H1 (cell line): ENCODE data around the gene SLC24A4. TPM values are rescaled to one million over a fixed set of nuclear protein-coding genes. Genes with fewer than 3 reads are reported as not detected.

Source experiments
- CTCF ChIA-PET: fragments of 300-600 bp; sonication (Branson Sonifier 250); formaldehyde crosslinking; loops from one replicate; lab custom pipeline; 2021; ENCODE audit not compliant: partially characterized antibody; lab: Charles Lee
- POLR2A ChIA-PET: fragments of 300-600 bp; sonication (Branson Sonifier 250); formaldehyde crosslinking; loops from one replicate; lab custom pipeline; 2021; ENCODE audit warnings: inconsistent platforms; ENCODE audit not compliant: partially characterized antibody; lab: Charles Lee
- DNase-seq, 2 experiments: peaks; one replicate each; pipeline versions ENCODE4 v3.0.0 to v3.0.0-alpha.2; 2010 to 2022; ENCODE audit warnings: low spot score in 2 of 2, low read depth in 1 of 2, mixed read lengths in 1 of 2
- FAIRE-seq: peaks from 2 replicates; lab custom pipeline; 2011; peaks lifted over from hg19 to GRCh38; lab: Jason Lieb, UNC
- H2AFZ ChIP-seq: 2 replicates; pipeline ENCODE4 v1.8.1; 2012; ENCODE audit warnings: low read length, inconsistent platforms
- H2AK5ac ChIP-seq: 2 replicates; pipeline ENCODE4 v1.6.1; 2013; ENCODE audit warnings: low read depth, low read length
- H2BK120ac ChIP-seq: replicated peaks from 2 replicates; pipeline ENCODE3; 2013; ENCODE audit warnings: low read depth, low read length, inconsistent platforms
- H2BK12ac ChIP-seq: 2 replicates; pipeline ENCODE4 v1.6.1; 2013; ENCODE audit warnings: low read depth, low read length
- H2BK15ac ChIP-seq: 2 replicates; pipeline ENCODE4 v1.6.1; 2013; ENCODE audit warnings: low read length
- H2BK20ac ChIP-seq: 2 replicates; pipeline ENCODE4 v1.6.1; 2013; ENCODE audit warnings: low read length
- H2BK5ac ChIP-seq: 2 replicates; pipeline ENCODE4 v1.6.1; 2013; ENCODE audit warnings: low read depth, low read length
- H3K14ac ChIP-seq: 2 replicates; pipeline ENCODE4 v1.6.1; 2013; ENCODE audit warnings: inconsistent platforms; ENCODE audit not compliant: insufficient read length
- H3K18ac ChIP-seq: 2 replicates; pipeline ENCODE4 v1.6.1; 2013; ENCODE audit warnings: low read length; ENCODE audit errors: extremely low read depth
- H3K23ac ChIP-seq: 2 replicates; pipeline ENCODE4 v1.6.1; 2013; ENCODE audit warnings: inconsistent platforms; ENCODE audit not compliant: insufficient read length
- H3K23me2 ChIP-seq: 2 replicates; pipeline ENCODE4 v1.6.1; 2013; ENCODE audit warnings: low read depth, low read length
- H3K27ac ChIP-seq: 2 replicates; pipeline ENCODE4 v1.6.1; 2011; ENCODE audit warnings: low read depth, low read length, inconsistent platforms
- H3K27me3 ChIP-seq, 4 experiments: replicated peaks in 1 of 4; 1 replicate in 1 of 4; 2 replicates in 3 of 4; pipeline versions ENCODE4 v1.6.1 to v1.8.1; 2011 to 2013; ENCODE audit warnings: low read length in 3 of 4, mild to moderate bottlenecking in 3 of 4, inconsistent platforms in 2 of 4, mixed read lengths in 2 of 4, moderate library complexity in 1 of 4; ENCODE audit not compliant: control insufficient read depth in 3 of 4, insufficient read depth in 3 of 4; ENCODE audit errors: extremely low read depth in 1 of 4
- H3K36me3 ChIP-seq, 4 experiments: 2 replicates each; pipeline versions ENCODE4 v1.6.1 to v1.8.1; 2011 to 2013; ENCODE audit warnings: mild to moderate bottlenecking in 4 of 4, low read length in 3 of 4, moderate library complexity in 2 of 4, control low read depth in 1 of 4, inconsistent platforms in 1 of 4; ENCODE audit not compliant: insufficient read depth in 4 of 4, control insufficient read depth in 2 of 4
- H3K4ac ChIP-seq: replicated peaks from 2 replicates; pipeline ENCODE3; 2013; ENCODE audit warnings: low read length, low read depth, mixed read lengths, inconsistent platforms; ENCODE audit not compliant: insufficient read length
- H3K4me1 ChIP-seq, 4 experiments: replicated peaks in 1 of 4; 1 replicate in 1 of 4; 2 replicates in 3 of 4; pipeline versions ENCODE4 v1.6.1 to v1.8.1; 2011 to 2013; ENCODE audit warnings: low read length in 3 of 4, inconsistent platforms in 2 of 4, mixed read lengths in 1 of 4; ENCODE audit not compliant: insufficient read depth in 4 of 4, control insufficient read depth in 3 of 4
- H3K4me2 ChIP-seq, 2 experiments: 2 replicates each; pipeline versions ENCODE4 v1.6.1 to v1.8.1; 2011 to 2013; ENCODE audit warnings: low read depth in 2 of 2, low read length in 2 of 2, control low read depth in 1 of 2, inconsistent platforms in 1 of 2, mild to moderate bottlenecking in 1 of 2; ENCODE audit not compliant: insufficient read depth in 1 of 2
- H3K4me3 ChIP-seq, 4 experiments: fragments of 200-600, 300-600 bp in 1 of 4; sonication (generic), shearing (Covaris generic), sonication (Bioruptor Twin) in 1 of 4; 2 replicates each; pipeline versions ENCODE4 v1.5.1 to v1.8.1; 2011 to 2016; ENCODE audit warnings: low read length in 4 of 4, low read depth in 3 of 4, control low read depth in 2 of 4, inconsistent platforms in 2 of 4, mild to moderate bottlenecking in 2 of 4, mixed read lengths in 1 of 4, moderate library complexity in 1 of 4; ENCODE audit not compliant: insufficient read depth in 2 of 4; ENCODE audit errors: extremely low read depth in 1 of 4
- H3K56ac ChIP-seq: replicated peaks from 2 replicates; pipeline ENCODE3; 2013; ENCODE audit warnings: low read depth, mild to moderate bottlenecking, mixed read lengths, low read length, inconsistent platforms; ENCODE audit not compliant: insufficient read length
- H3K79me1 ChIP-seq: 2 replicates; pipeline ENCODE4 v1.6.1; 2013; ENCODE audit warnings: low read depth, low read length, control low read depth
- H3K79me2 ChIP-seq, 2 experiments: 2 replicates each; pipeline versions ENCODE4 v1.6.1 to v1.8.1; 2012 to 2013; ENCODE audit warnings: low read length in 2 of 2, mild to moderate bottlenecking in 2 of 2, inconsistent platforms in 1 of 2; ENCODE audit not compliant: insufficient read depth in 2 of 2, control insufficient read depth in 1 of 2
- H3K9ac ChIP-seq, 4 experiments: replicated peaks in 1 of 4; 1 replicate in 1 of 4; 2 replicates in 3 of 4; pipeline versions ENCODE4 v1.6.1 to v1.8.1; 2011 to 2013; ENCODE audit warnings: low read depth in 3 of 4, low read length in 3 of 4, control low read depth in 2 of 4, mild to moderate bottlenecking in 2 of 4, moderate library complexity in 2 of 4, inconsistent platforms in 1 of 4; ENCODE audit errors: extremely low read depth in 1 of 4
- H3K9me3 ChIP-seq, 2 experiments: 2 replicates each; pipeline versions ENCODE4 v1.6.1 to v1.8.1; 2012 to 2013; ENCODE audit warnings: mild to moderate bottlenecking in 2 of 2, moderate library complexity in 2 of 2, control low read depth in 1 of 2, inconsistent platforms in 1 of 2, low read depth in 1 of 2, low read length in 1 of 2, mixed read lengths in 1 of 2; ENCODE audit not compliant: insufficient read depth in 2 of 2
- H4K20me1 ChIP-seq, 2 experiments: replicated peaks in 1 of 2; 2 replicates each; pipeline versions ENCODE3 to v1.8.1; 2011 to 2013; ENCODE audit warnings: inconsistent platforms in 2 of 2, low read length in 2 of 2, mild to moderate bottlenecking in 1 of 2; ENCODE audit not compliant: insufficient read depth in 2 of 2, control insufficient read depth in 1 of 2
- H4K5ac ChIP-seq: 2 replicates; pipeline ENCODE4 v1.6.1; 2013; ENCODE audit warnings: low read length, low read depth, mixed read lengths, inconsistent platforms; ENCODE audit not compliant: insufficient read length
- H4K8ac ChIP-seq: 2 replicates; pipeline ENCODE4 v1.8.0; 2013; ENCODE audit warnings: mild to moderate bottlenecking, moderate library complexity, low read length, inconsistent platforms; ENCODE audit not compliant: insufficient read depth; ENCODE audit errors: extremely low read depth
- H4K91ac ChIP-seq: replicated peaks from 2 replicates; pipeline ENCODE3; 2013; ENCODE audit warnings: low read length, mixed read lengths, inconsistent platforms; ENCODE audit not compliant: insufficient read length
- EZH2 ChIP-seq: fragments of 200-600 bp; sonication (generic); IDR thresholded peaks from 2 replicates; pipeline ENCODE4 v1.7.1; 2012; ENCODE audit warnings: low read depth, mild to moderate bottlenecking, moderate library complexity, low read length, inconsistent platforms; ENCODE audit not compliant: severe bottlenecking
- MAFK ChIP-seq: IDR thresholded peaks from 2 replicates; pipeline ENCODE4 v1.6.1; 2012; ENCODE audit warnings: low read depth, mild to moderate bottlenecking, improper control_type of control experiment, low read length
- RNF2 ChIP-seq: fragments of 200-900, 300-1000 bp; sonication (generic); IDR thresholded peaks from 2 replicates; pipeline ENCODE4 v1.7.1; 2016; ENCODE audit warnings: borderline replicate concordance, low read depth, mild to moderate bottlenecking, antibody characterized with exemption, low read length; ENCODE audit not compliant: poor library complexity, severe bottlenecking; ENCODE audit errors: missing control alignments
- SAP30 ChIP-seq: fragments of 300-600 bp; sonication (generic); IDR thresholded peaks from 2 replicates; pipeline ENCODE4 v1.7.1; 2012; ENCODE audit warnings: low read length, moderate library complexity, mild to moderate bottlenecking, inconsistent platforms; ENCODE audit not compliant: insufficient read depth, insufficient replicate concordance
- TAF7 ChIP-seq: optimal IDR thresholded peaks from 2 replicates; pipeline ENCODE3; 2011; ENCODE audit warnings: low read depth, mild to moderate bottlenecking, inconsistent platforms, low read length, moderate library complexity, borderline replicate concordance
- TCF12 ChIP-seq: IDR thresholded peaks from 2 replicates; pipeline ENCODE4 v1.6.1; 2011; ENCODE audit warnings: low read depth, mild to moderate bottlenecking, low read length
- TEAD4 ChIP-seq: IDR thresholded peaks from 2 replicates; pipeline ENCODE4 v1.6.1; 2012; ENCODE audit warnings: low read depth, low read length, inconsistent platforms, mixed read lengths
- ZNF274 ChIP-seq: IDR thresholded peaks from 2 replicates; pipeline ENCODE4 v1.7.0; 2012; ENCODE audit warnings: low read length, borderline replicate concordance; ENCODE audit errors: extremely low read depth
- WGBS, 2 experiments: shearing (Covaris generic) in 1 of 2; methylation state at CpG; one replicate each; pipeline versions ENCODE4 v1.1.6 to v1.1.7; 2013 to 2015; ENCODE audit warnings: low lambda C conversion rate in 2 of 2, mixed read lengths in 2 of 2, inconsistent platforms in 1 of 2, low coverage in 1 of 2, missing lambda C conversion rate in 1 of 2; ENCODE audit not compliant: insufficient replicate concordance in 2 of 2, insufficient coverage in 1 of 2, insufficient read length in 1 of 2; ENCODE audit errors: extremely low coverage in 1 of 2, missing lambda C conversion rate in 1 of 2; 5-methylcytosine and 5-hydroxymethylcytosine counted together
- polyA plus RNA-seq, 7 experiments: library from polyadenylated mRNA; depleted of rRNA in 3 of 7; stranded (reverse) in 5 of 7; unstranded in 2 of 7; fragments of >200 nt in 5 of 7; fragments of 200-250 nt in 2 of 7; gene quantifications; 1 replicate in 5 of 7; 2 replicates in 1 of 7; 4 replicates in 1 of 7; pipeline versions ENCODE4 v1.2.1 to v1.2.3, GENCODE V29; 2011 to 2013; ENCODE audit warnings: missing spikeins in 2 of 7, mixed read lengths in 2 of 7
- total RNA-seq: library from RNA; stranded (reverse); fragmentation: NEBNext Ultra II Directional; extraction: Animal tissue kit (Norgen Biotek cat#: 25700); gene quantifications from 2 replicates; pipeline ENCODE4 v1.2.1, GENCODE V29; 2021
- TF ChIP-seq, protein P1 (sequence below): IDR thresholded peaks from 2 replicates; pipeline ENCODE4 v1.6.1; 2011; ENCODE audit warnings: low read length, improper control_type of control experiment
- TF ChIP-seq, protein P2 (sequence below): IDR thresholded peaks from 2 replicates; pipeline ENCODE4 v1.6.1; 2012; ENCODE audit warnings: low read length, inconsistent platforms

Gene SLC24A4
- total and polyA plus RNA-seq, 2 of the 8 experiments (the other 6 are each of a cell fraction or from before 2014, with no cell fraction given): 0.27 to 0.89 TPM

GRCh38 chr14:92538412-92538985, 215.5 kb downstream of the SLC24A4 start:
- no peaks in the 10 kb centered on the region for H3K36me3 ChIP-seq
- no peak overlapping the region for H2AFZ ChIP-seq
- no peak overlapping the region for H3K9ac ChIP-seq
- H3K4me1 ChIP-seq: peaks cover 0 to 3% (median 0%) of the 10 kb centered on the region in 4 experiments; a peak in 3 of 7 replicates
- H3K4me2 ChIP-seq: no peak overlapping the region
- no peak overlapping the region for H3K14ac ChIP-seq
- H2BK120ac ChIP-seq: no peak overlapping the region
- no peak overlapping the region for H3K18ac ChIP-seq
- H3K27me3 ChIP-seq: no peaks in the 10 kb centered on the region
- H2AK5ac ChIP-seq: no peak overlapping the region
- no peak overlapping the region for H3K23ac ChIP-seq
- H3K79me1 ChIP-seq: no peaks in the 10 kb centered on the region
- H3K4me3 ChIP-seq: no peak overlapping the region
- H2BK20ac ChIP-seq: no peak overlapping the region
- no peak overlapping the region for H2BK5ac ChIP-seq
- H4K5ac ChIP-seq: no peak overlapping the region
- H4K20me1 ChIP-seq: no peaks in the 10 kb centered on the region
- POLR2A ChIA-PET: no interaction called here
- H3K9me3 ChIP-seq: no peaks in the 10 kb centered on the region
- H3K79me2 ChIP-seq: no peaks in the 10 kb centered on the region
- DNase-seq: no peak
- no peaks in the 10 kb centered on the region for H3K23me2 ChIP-seq
- no peak overlapping the region for H3K56ac ChIP-seq
- H2BK12ac ChIP-seq: no peak overlapping the region
- no peak overlapping the region for H4K91ac ChIP-seq
- WGBS, 2 experiments: 74% methylated on average over 6 of the region's 6 CpGs; no CpG with 5 or more reads in 1 of the 2 experiments
- no peak overlapping the region for H3K4ac ChIP-seq
- no peak overlapping the region for H4K8ac ChIP-seq
- CTCF ChIA-PET: interaction anchor here (0.7 to 1.3 kb wide), 7 partner anchors 15 to 354 kb away, joined by 3 to 4 read pairs (median 3); no protein-coding TSS in a partner anchor
- H3K27ac ChIP-seq: no peak overlapping the region
- H2BK15ac ChIP-seq: no peak overlapping the region
- TF ChIP-seq ZNF274: no peak
- TF ChIP-seq, protein P1, sequence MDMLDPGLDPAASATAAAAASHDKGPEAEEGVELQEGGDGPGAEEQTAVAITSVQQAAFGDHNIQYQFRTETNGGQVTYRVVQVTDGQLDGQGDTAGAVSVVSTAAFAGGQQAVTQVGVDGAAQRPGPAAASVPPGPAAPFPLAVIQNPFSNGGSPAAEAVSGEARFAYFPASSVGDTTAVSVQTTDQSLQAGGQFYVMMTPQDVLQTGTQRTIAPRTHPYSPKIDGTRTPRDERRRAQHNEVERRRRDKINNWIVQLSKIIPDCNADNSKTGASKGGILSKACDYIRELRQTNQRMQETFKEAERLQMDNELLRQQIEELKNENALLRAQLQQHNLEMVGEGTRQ: no peak
- no peak for TF ChIP-seq TEAD4
- TF ChIP-seq TCF12: no peak
- no peak for TF ChIP-seq MAFK
- TF ChIP-seq, protein P2, sequence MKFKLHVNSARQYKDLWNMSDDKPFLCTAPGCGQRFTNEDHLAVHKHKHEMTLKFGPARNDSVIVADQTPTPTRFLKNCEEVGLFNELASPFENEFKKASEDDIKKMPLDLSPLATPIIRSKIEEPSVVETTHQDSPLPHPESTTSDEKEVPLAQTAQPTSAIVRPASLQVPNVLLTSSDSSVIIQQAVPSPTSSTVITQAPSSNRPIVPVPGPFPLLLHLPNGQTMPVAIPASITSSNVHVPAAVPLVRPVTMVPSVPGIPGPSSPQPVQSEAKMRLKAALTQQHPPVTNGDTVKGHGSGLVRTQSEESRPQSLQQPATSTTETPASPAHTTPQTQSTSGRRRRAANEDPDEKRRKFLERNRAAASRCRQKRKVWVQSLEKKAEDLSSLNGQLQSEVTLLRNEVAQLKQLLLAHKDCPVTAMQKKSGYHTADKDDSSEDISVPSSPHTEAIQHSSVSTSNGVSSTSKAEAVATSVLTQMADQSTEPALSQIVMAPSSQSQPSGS: no peak
- TF ChIP-seq RNF2: no peak
- TF ChIP-seq EZH2: no peak
- no peak for TF ChIP-seq TAF7
- TF ChIP-seq SAP30: no peak
- TF ChIP-seq, all 59 proteins: peak for 0
- FAIRE-seq: no peak
